Vagina (tissue), 2 donors: ENCODE data around the gene UBE2O.

ENCODE experiments used
- CTCF ChIP-seq, 3 experiments: fragments of 450-650 bp in 2 of 3; fragments of 200-600 bp in 1 of 3; sonication (generic) in 1 of 3; IDR thresholded peaks; one replicate each; pipeline ENCODE4 v1.5.1; 2017 to 2019; ENCODE audit warnings: antibody characterized with exemption in 3 of 3, mild to moderate bottlenecking in 2 of 3, moderate library complexity in 2 of 3
- POLR2A ChIP-seq, 2 donors: fragments of 450-650 bp; IDR thresholded peaks; one replicate each; pipeline ENCODE4 v1.6.1; 2017; ENCODE audit warnings: antibody characterized with exemption in 2 of 2, mild to moderate bottlenecking in 2 of 2, moderate library complexity in 2 of 2
- POLR2AphosphoS5 ChIP-seq, 2 donors: sonication (generic); formaldehyde crosslinking; IDR thresholded peaks; one replicate each; pipeline ENCODE4 v1.9.0; 2017; ENCODE audit warnings: antibody characterized with exemption in 2 of 2, mild to moderate bottlenecking in 2 of 2, low read depth in 1 of 2; ENCODE audit not compliant: insufficient read depth in 1 of 2

- TF ChIP-seq CTCF (IDR thresholded peaks at IDR 0.05) (no peak), POLR2A (IDR thresholded peaks at IDR 0.05) (no peak), POLR2AphosphoS5 (IDR thresholded peaks at IDR 0.05; ENCODE audit: insufficient read depth in 1 of 2, low read depth in 1 of 2) (peak in 1 of 2 donors; percentile 45)
Observed at GRCh38 chr17:76446449-76447231, 6.3 kb downstream of the UBE2O start.
